ENCODE data around the gene GPC5.

GPC5 gene

DNA sequence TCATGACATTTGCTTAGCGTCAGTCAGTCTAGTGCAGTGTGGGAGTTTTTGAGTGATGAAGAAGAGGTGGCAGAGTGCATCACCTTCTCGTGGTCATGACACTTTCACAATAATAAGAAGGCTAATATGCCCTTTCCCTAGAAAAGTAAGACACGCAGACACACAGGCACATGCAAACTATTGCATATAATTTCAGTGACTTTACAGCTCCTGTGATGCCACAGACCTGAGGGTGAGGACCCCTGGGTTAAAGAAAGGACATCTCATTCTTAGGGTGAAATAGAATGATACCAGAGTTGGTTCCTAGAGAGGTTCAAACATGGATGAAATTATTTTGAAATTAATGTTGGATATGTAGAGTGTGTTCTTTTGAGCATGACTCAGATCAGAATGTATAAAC, 300.3 kb downstream of the GPC5 start:
- Histone ChIP-seq H3K4me1 (ENCODE audit: control insufficient read depth, insufficient read depth, low read depth, low read length) (no peaks in the 10 kb centered on the region), H2BK120ac (ENCODE audit: low read depth, low read length) (no peak overlapping the region), H3K36me3 (ENCODE audit: control insufficient read depth in 1 of 2, insufficient read depth in 2 of 2, low read depth in 1 of 2, low read length in 2 of 2) (no peaks in the 10 kb centered on the region), H3K4me2 (ENCODE audit: low read length, poor library complexity, severe bottlenecking) (no peak overlapping the region), H3K23ac (ENCODE audit: low read length in 2 of 2) (no peak overlapping the region), H2BK5ac (ENCODE audit: low read depth, low read length, poor library complexity, severe bottlenecking) (no peak overlapping the region), H4K91ac (ENCODE audit: low read length) (no peak overlapping the region), H3K9me3 (ENCODE audit: control insufficient read depth, low read length) (no peaks in the 10 kb centered on the region), H3K4me3 (ENCODE audit: insufficient read depth in 1 of 2, low read depth in 1 of 2, low read length in 2 of 2) (no peak overlapping the region), H2BK12ac (ENCODE audit: low read length in 2 of 2) (no peak overlapping the region), H2AFZ (ENCODE audit: low read depth, low read length) (no peak overlapping the region), H4K8ac (ENCODE audit: low read length) (no peak overlapping the region), H3K79me1 (replicated peaks; ENCODE audit: low read length, poor library complexity, severe bottlenecking) (no peaks in the 10 kb centered on the region), H3K4ac (ENCODE audit: low read depth in 1 of 2, low read length in 2 of 2) (no peak overlapping the region), H3K27ac (ENCODE audit: low read length, poor library complexity, severe bottlenecking) (no peak overlapping the region), H3K9ac (ENCODE audit: low read length) (no peak overlapping the region), H3K14ac (ENCODE audit: low read length in 2 of 2) (no peak overlapping the region), H2AK5ac (ENCODE audit: low read length, severe bottlenecking) (no peak overlapping the region), H3K27me3 (ENCODE audit: control insufficient read depth in 1 of 2, insufficient read depth in 1 of 2, low read length in 2 of 2) (no peaks in the 10 kb centered on the region), H3K18ac (ENCODE audit: low read depth in 1 of 2, low read length in 2 of 2) (no peak overlapping the region), H2BK15ac (ENCODE audit: low read depth, poor library complexity, severe bottlenecking) (no peak overlapping the region)
- no CpG with 5 or more reads among the region's 3 CpGs for WGBS
- DNase-seq = no peak

DNA sequence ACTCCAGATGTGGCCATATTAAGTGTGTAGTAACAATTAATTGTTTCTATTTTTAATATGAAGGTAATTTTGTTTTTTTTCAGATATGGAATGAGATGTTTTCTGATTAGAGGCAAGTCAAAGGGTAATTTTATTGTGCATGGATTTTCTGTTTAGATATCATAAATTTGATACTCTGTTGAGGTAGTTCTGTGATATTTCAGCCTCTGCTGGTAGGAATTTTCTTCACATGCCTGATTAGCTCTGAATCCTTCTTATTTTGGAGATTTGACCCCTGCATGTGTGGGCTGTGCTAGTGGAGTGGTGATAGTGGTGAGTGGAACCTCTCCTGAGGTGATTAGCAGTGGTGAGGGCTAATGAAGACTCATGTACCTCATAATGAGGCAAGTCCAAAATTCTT, 301.4 kb downstream of the GPC5 start:
- Histone ChIP-seq H3K4me2 (ENCODE audit: low read length, poor library complexity, severe bottlenecking) (no peak overlapping the region), H3K27ac (ENCODE audit: low read length, poor library complexity, severe bottlenecking) (no peak overlapping the region), H2BK5ac (ENCODE audit: low read depth, low read length, poor library complexity, severe bottlenecking) (no peak overlapping the region), H2AFZ (ENCODE audit: low read depth, low read length) (no peak overlapping the region), H3K9me3 (ENCODE audit: control insufficient read depth, low read length) (no peaks in the 10 kb centered on the region), H3K14ac (ENCODE audit: low read length in 2 of 2) (no peak overlapping the region), H3K4ac (ENCODE audit: low read depth in 1 of 2, low read length in 2 of 2) (no peak overlapping the region), H3K23ac (ENCODE audit: low read length in 2 of 2) (no peak overlapping the region), H2BK12ac (ENCODE audit: low read length in 2 of 2) (no peak overlapping the region), H4K91ac (ENCODE audit: low read length) (no peak overlapping the region), H3K36me3 (ENCODE audit: control insufficient read depth in 1 of 2, insufficient read depth in 2 of 2, low read depth in 1 of 2, low read length in 2 of 2) (no peaks in the 10 kb centered on the region), H3K4me3 (ENCODE audit: insufficient read depth in 1 of 2, low read depth in 1 of 2, low read length in 2 of 2) (no peak overlapping the region), H3K9ac (ENCODE audit: low read length) (no peak overlapping the region), H3K4me1 (ENCODE audit: control insufficient read depth, insufficient read depth, low read depth, low read length) (no peaks in the 10 kb centered on the region), H3K18ac (ENCODE audit: low read depth in 1 of 2, low read length in 2 of 2) (no peak overlapping the region), H2BK120ac (ENCODE audit: low read depth, low read length) (no peak overlapping the region), H3K27me3 (ENCODE audit: control insufficient read depth in 1 of 2, insufficient read depth in 1 of 2, low read length in 2 of 2) (no peaks in the 10 kb centered on the region), H2BK15ac (ENCODE audit: low read depth, poor library complexity, severe bottlenecking) (no peak overlapping the region), H4K8ac (ENCODE audit: low read length) (no peak overlapping the region), H2AK5ac (ENCODE audit: low read length, severe bottlenecking) (no peak overlapping the region), H3K79me1 (replicated peaks; ENCODE audit: low read length, poor library complexity, severe bottlenecking) (no peaks in the 10 kb centered on the region)
- no peak for DNase-seq

DNA sequence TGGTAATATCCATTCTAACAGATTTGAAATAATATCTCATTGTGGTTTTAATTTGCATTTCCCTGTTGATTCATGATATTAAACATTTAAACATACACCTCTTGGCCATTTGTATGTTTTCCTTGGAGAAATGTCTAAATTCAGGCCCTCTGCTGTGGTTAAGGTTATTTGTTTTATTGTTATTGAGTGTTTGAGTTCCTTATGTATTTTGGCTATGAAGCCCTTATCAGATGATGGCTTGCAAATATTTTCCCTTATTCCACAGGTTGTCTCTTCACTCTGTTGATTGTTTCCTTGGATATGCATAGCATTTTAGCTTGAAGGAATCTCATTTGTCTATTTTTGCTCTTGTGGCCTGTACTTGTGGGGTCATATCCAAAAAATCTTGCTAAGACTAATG, 303.6 kb downstream of the GPC5 start:
- no peak overlapping the region for H4K8ac ChIP-seq (ENCODE audit: low read length)
- H2BK12ac ChIP-seq (ENCODE audit: low read length in 2 of 2) = no peak overlapping the region
- H3K79me1 ChIP-seq (replicated peaks; ENCODE audit: low read length, poor library complexity, severe bottlenecking) = no peaks in the 10 kb centered on the region
- no peak overlapping the region for H4K91ac ChIP-seq (ENCODE audit: low read length)
- H3K4ac ChIP-seq (ENCODE audit: low read depth in 1 of 2, low read length in 2 of 2) = no peak overlapping the region
- H3K27ac ChIP-seq (ENCODE audit: low read length, poor library complexity, severe bottlenecking) = no peak overlapping the region
- H3K4me3 ChIP-seq (ENCODE audit: insufficient read depth in 1 of 2, low read depth in 1 of 2, low read length in 2 of 2) = no peak overlapping the region
- no peak overlapping the region for H2BK120ac ChIP-seq (ENCODE audit: low read depth, low read length)
- no peak for DNase-seq
- H3K27me3 ChIP-seq (ENCODE audit: control insufficient read depth in 1 of 2, insufficient read depth in 1 of 2, low read length in 2 of 2) = no peaks in the 10 kb centered on the region
- no peak overlapping the region for H3K4me2 ChIP-seq (ENCODE audit: low read length, poor library complexity, severe bottlenecking)
- H2AFZ ChIP-seq (ENCODE audit: low read depth, low read length) = no peak overlapping the region
- H3K36me3 ChIP-seq (ENCODE audit: control insufficient read depth in 1 of 2, insufficient read depth in 2 of 2, low read depth in 1 of 2, low read length in 2 of 2) = no peaks in the 10 kb centered on the region
- H3K4me1 ChIP-seq (ENCODE audit: control insufficient read depth, insufficient read depth, low read depth, low read length) = no peaks in the 10 kb centered on the region
- no peak overlapping the region for H2AK5ac ChIP-seq (ENCODE audit: low read length, severe bottlenecking)
- H3K9ac ChIP-seq (ENCODE audit: low read length) = no peak overlapping the region
- no peaks in the 10 kb centered on the region for H3K9me3 ChIP-seq (ENCODE audit: control insufficient read depth, low read length)
- H3K23ac ChIP-seq (ENCODE audit: low read length in 2 of 2) = no peak overlapping the region
- H2BK15ac ChIP-seq (ENCODE audit: low read depth, poor library complexity, severe bottlenecking) = no peak overlapping the region
- no peak overlapping the region for H3K18ac ChIP-seq (ENCODE audit: low read depth in 1 of 2, low read length in 2 of 2)
- H2BK5ac ChIP-seq (ENCODE audit: low read depth, low read length, poor library complexity, severe bottlenecking) = no peak overlapping the region
- H3K14ac ChIP-seq (ENCODE audit: low read length in 2 of 2) = no peak overlapping the region

DNA sequence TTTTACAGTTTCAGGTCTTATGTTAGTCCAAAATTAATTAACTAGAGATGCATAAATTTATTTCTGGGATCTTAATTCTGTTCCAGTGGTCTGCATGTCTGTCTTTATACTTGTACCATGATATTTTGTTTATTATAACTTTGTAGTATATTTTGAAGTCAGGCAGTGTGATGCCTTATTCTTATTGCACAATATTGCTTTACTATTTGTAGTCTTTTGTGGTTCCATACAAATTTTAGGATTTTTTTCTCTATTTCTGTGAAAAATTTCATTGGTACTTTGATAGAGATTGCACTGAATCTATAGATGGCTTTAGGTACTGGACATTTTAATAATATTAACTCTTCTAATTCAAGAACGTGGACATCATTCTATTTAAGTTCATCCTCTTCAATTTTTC, 304.0 kb downstream of the GPC5 start:
- no peaks in the 10 kb centered on the region for H3K79me1 ChIP-seq (replicated peaks; ENCODE audit: low read length, poor library complexity, severe bottlenecking)
- H3K27ac ChIP-seq (ENCODE audit: low read length, poor library complexity, severe bottlenecking) = no peak overlapping the region
- H2BK12ac ChIP-seq (ENCODE audit: low read length in 2 of 2) = no peak overlapping the region
- H4K8ac ChIP-seq (ENCODE audit: low read length) = no peak overlapping the region
- no CpG with 5 or more reads among the region's 1 CpG for WGBS
- H3K27me3 ChIP-seq (ENCODE audit: control insufficient read depth in 1 of 2, insufficient read depth in 1 of 2, low read length in 2 of 2) = no peaks in the 10 kb centered on the region
- no peaks in the 10 kb centered on the region for H3K9me3 ChIP-seq (ENCODE audit: control insufficient read depth, low read length)
- no peak overlapping the region for H3K9ac ChIP-seq (ENCODE audit: low read length)
- H2BK5ac ChIP-seq (ENCODE audit: low read depth, low read length, poor library complexity, severe bottlenecking) = no peak overlapping the region
- no peak overlapping the region for H2BK120ac ChIP-seq (ENCODE audit: low read depth, low read length)
- no peaks in the 10 kb centered on the region for H3K36me3 ChIP-seq (ENCODE audit: control insufficient read depth in 1 of 2, insufficient read depth in 2 of 2, low read depth in 1 of 2, low read length in 2 of 2)
- no peak overlapping the region for H3K4me3 ChIP-seq (ENCODE audit: insufficient read depth in 1 of 2, low read depth in 1 of 2, low read length in 2 of 2)
- no peak overlapping the region for H3K4ac ChIP-seq (ENCODE audit: low read depth in 1 of 2, low read length in 2 of 2)
- H2AFZ ChIP-seq (ENCODE audit: low read depth, low read length) = no peak overlapping the region
- H3K4me1 ChIP-seq (ENCODE audit: control insufficient read depth, insufficient read depth, low read depth, low read length) = no peaks in the 10 kb centered on the region
- DNase-seq = no peak
- no peak overlapping the region for H3K14ac ChIP-seq (ENCODE audit: low read length in 2 of 2)
- H3K23ac ChIP-seq (ENCODE audit: low read length in 2 of 2) = no peak overlapping the region
- no peak overlapping the region for H3K18ac ChIP-seq (ENCODE audit: low read depth in 1 of 2, low read length in 2 of 2)
- no peak overlapping the region for H2AK5ac ChIP-seq (ENCODE audit: low read length, severe bottlenecking)
- H4K91ac ChIP-seq (ENCODE audit: low read length) = no peak overlapping the region
- no peak overlapping the region for H3K4me2 ChIP-seq (ENCODE audit: low read length, poor library complexity, severe bottlenecking)
- H2BK15ac ChIP-seq (ENCODE audit: low read depth, poor library complexity, severe bottlenecking) = no peak overlapping the region
